ENCODE data around the gene IFNA4. TPM values are rescaled to one million over a fixed set of nuclear protein-coding genes. Genes with fewer than 3 reads are reported as not detected.
"Not testable (repeated sequence)": the region's sequence is repeated elsewhere in the genome, so short reads cannot be mapped to it uniquely, and the experiment has no call there.

The IFNA4 gene
- not detected in 2 replicates for polyA plus RNA-seq (2013)

DNA sequence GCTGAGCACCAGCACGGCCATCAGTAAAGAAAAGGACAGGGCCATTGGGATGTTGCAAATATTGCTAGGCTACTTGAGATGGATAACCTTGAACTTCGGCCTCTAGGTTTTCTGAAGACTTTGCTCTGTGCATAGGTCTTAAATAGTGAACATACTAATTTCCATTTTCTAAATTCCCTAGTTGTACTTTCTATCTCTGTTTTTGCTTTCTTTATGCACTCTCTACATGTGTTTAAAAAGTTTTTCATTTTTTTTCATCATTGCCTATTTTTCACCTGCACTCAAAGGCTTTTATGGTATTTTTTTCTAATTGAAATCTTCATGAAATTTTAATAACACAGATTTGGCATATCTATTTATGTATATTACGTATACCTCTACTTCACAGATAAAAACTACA, at the start of gene IFNA4:
Gene IFNA4, minus strand, starts transcription at position 101 of the 400 bp plus-strand sequence. Its CDS starts 56 bp downstream, at position 45.
- H3K9me3 ChIP-seq (ENCODE audit: insufficient read depth, low read depth, low read length); H4K91ac ChIP-seq (ENCODE audit: low read depth, low read length); H3K4me1 ChIP-seq (ENCODE audit: control insufficient read depth in 1 of 2, insufficient read depth in 2 of 2, low read length in 2 of 2); H3K27ac ChIP-seq (ENCODE audit: low read depth, low read length); H3K4me3 ChIP-seq (ENCODE audit: low read depth, low read length); H3K18ac ChIP-seq (ENCODE audit: low read length); H4K12ac ChIP-seq (ENCODE audit: low read depth, low read length); H3K4ac ChIP-seq (ENCODE audit: low read depth, low read length); H3K27me3 ChIP-seq (ENCODE audit: insufficient read depth, low read length); H3K79me2 ChIP-seq (ENCODE audit: control insufficient read depth, insufficient read depth, low read length, poor library complexity); H2BK12ac ChIP-seq (ENCODE audit: low read length); DNase-seq; H3K14ac ChIP-seq (ENCODE audit: low read length); H3K36me3 ChIP-seq (ENCODE audit: control insufficient read depth in 1 of 2, insufficient read depth in 2 of 2, low read length in 2 of 2); H2AFZ ChIP-seq (ENCODE audit: insufficient read depth, low read length, poor library complexity); H4K8ac ChIP-seq (ENCODE audit: low read depth, low read length); H2BK120ac ChIP-seq (ENCODE audit: insufficient read depth, low read length, poor library complexity); H3K9ac ChIP-seq (ENCODE audit: low read length); H3K4me2 ChIP-seq (ENCODE audit: low read length); H2BK5ac ChIP-seq (ENCODE audit: low read depth, low read length, poor library complexity); H3K23ac ChIP-seq (ENCODE audit: low read length); H2AK5ac ChIP-seq (ENCODE audit: low read length); H3K79me1 ChIP-seq (ENCODE audit: low read length): not testable (repeated sequence)
- no CpG with 5 or more reads among the region's 3 CpGs for WGBS (ENCODE audit: extremely low coverage, insufficient coverage, insufficient read length)

DNA sequence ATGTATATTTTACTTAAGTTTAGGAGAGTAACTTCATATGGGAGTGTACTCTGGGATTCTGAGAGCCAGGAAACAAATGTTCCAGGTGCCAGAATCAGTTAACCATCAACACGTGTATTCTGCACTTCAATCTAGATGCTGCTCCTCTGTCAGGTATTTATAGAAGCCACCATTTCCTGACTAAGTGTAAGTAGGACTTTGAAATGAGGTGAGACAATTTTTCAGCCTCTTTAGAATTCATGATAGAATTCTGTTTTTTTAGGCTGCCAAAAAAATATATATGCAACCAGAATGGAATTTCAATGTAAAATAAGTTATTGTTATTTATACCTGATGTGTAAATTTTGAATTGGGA, 49.0 kb upstream of the IFNA4 start:
- not testable (repeated sequence) for H3K9ac ChIP-seq (ENCODE audit: low read length); H4K91ac ChIP-seq (ENCODE audit: low read depth, low read length); H2BK5ac ChIP-seq (ENCODE audit: low read depth, low read length, poor library complexity); H3K4me1 ChIP-seq (ENCODE audit: control insufficient read depth in 1 of 2, insufficient read depth in 2 of 2, low read length in 2 of 2); H3K18ac ChIP-seq (ENCODE audit: low read length); H3K4me2 ChIP-seq (ENCODE audit: low read length); DNase-seq; H3K14ac ChIP-seq (ENCODE audit: low read length); H3K4me3 ChIP-seq (ENCODE audit: low read depth, low read length); H3K23ac ChIP-seq (ENCODE audit: low read length); H2BK120ac ChIP-seq (ENCODE audit: insufficient read depth, low read length, poor library complexity); H2AK5ac ChIP-seq (ENCODE audit: low read length); H3K36me3 ChIP-seq (ENCODE audit: control insufficient read depth in 1 of 2, insufficient read depth in 2 of 2, low read length in 2 of 2); H3K27me3 ChIP-seq (ENCODE audit: insufficient read depth, low read length); H2AFZ ChIP-seq (ENCODE audit: insufficient read depth, low read length, poor library complexity); H3K27ac ChIP-seq (ENCODE audit: low read depth, low read length); H4K12ac ChIP-seq (ENCODE audit: low read depth, low read length); H3K79me2 ChIP-seq (ENCODE audit: control insufficient read depth, insufficient read depth, low read length, poor library complexity); H2BK12ac ChIP-seq (ENCODE audit: low read length); H3K9me3 ChIP-seq (ENCODE audit: insufficient read depth, low read depth, low read length); H4K8ac ChIP-seq (ENCODE audit: low read depth, low read length); H3K79me1 ChIP-seq (ENCODE audit: low read length); H3K4ac ChIP-seq (ENCODE audit: low read depth, low read length)
- whole genome bisulfite sequencing (ENCODE audit: extremely low coverage, insufficient coverage, insufficient read length), result no CpG with 5 or more reads among the region's 1 CpG

DNA sequence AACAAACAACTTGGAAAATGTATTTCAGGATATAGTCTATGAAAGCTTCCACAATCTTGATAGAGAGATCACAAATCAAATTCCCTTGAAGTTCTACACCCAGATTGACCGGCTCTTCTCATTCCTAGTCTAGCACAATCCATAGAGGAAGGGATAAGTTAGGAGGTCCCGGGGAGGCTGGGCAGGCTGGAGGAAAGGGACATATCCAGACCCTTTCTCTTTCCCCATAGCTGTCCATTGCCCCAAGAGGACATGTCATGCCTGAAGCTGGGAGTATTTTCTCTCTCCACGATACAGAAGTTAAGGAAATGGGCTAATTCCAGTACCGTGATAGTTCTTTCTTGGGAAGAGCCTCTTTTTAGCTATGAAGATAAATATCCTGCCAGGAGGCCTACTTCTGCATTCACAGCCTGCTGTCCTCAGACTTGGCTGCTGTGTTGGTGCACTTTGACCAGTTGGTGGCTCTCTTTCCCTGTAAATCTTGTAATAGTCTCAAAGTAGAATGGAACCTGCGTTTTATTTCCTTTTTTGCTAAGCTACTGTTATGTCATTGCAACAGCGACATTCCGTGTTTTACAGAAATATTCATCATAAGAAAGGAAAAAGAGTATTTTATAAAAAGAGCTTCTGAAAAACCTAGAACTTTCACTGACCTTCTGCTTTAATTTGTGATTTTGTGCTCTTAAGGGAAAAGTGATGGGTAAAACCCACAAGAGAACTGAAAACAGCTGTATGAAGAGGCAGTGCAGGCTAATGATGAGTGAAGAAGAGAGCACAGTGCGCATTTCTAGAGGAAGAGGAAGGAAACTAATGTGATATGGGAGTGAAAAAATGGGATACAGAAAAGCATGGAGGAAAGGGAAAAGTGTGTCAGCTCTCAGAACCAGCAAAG, 48.3 kb upstream of the IFNA4 start:
- H2BK12ac ChIP-seq (ENCODE audit: low read length); H4K8ac ChIP-seq (ENCODE audit: low read depth, low read length); H4K91ac ChIP-seq (ENCODE audit: low read depth, low read length); H3K4me3 ChIP-seq (ENCODE audit: low read depth, low read length); H3K9ac ChIP-seq (ENCODE audit: low read length); H2BK5ac ChIP-seq (ENCODE audit: low read depth, low read length, poor library complexity); H3K23ac ChIP-seq (ENCODE audit: low read length); H3K36me3 ChIP-seq (ENCODE audit: control insufficient read depth in 1 of 2, insufficient read depth in 2 of 2, low read length in 2 of 2); H3K79me2 ChIP-seq (ENCODE audit: control insufficient read depth, insufficient read depth, low read length, poor library complexity); H3K18ac ChIP-seq (ENCODE audit: low read length); H3K27me3 ChIP-seq (ENCODE audit: insufficient read depth, low read length); H3K4me1 ChIP-seq (ENCODE audit: control insufficient read depth in 1 of 2, insufficient read depth in 2 of 2, low read length in 2 of 2); H3K79me1 ChIP-seq (ENCODE audit: low read length); H3K4me2 ChIP-seq (ENCODE audit: low read length); H3K14ac ChIP-seq (ENCODE audit: low read length); H3K4ac ChIP-seq (ENCODE audit: low read depth, low read length); H3K9me3 ChIP-seq (ENCODE audit: insufficient read depth, low read depth, low read length); H2AFZ ChIP-seq (ENCODE audit: insufficient read depth, low read length, poor library complexity); H3K27ac ChIP-seq (ENCODE audit: low read depth, low read length); H2BK120ac ChIP-seq (ENCODE audit: insufficient read depth, low read length, poor library complexity); H4K12ac ChIP-seq (ENCODE audit: low read depth, low read length); H2AK5ac ChIP-seq (ENCODE audit: low read length): not testable (repeated sequence)
- no CpG with 5 or more reads among the region's 8 CpGs for WGBS (ENCODE audit: extremely low coverage, insufficient coverage, insufficient read length)
- peak in 1 of 2 donors; percentile 58 for DNase-seq

DNA sequence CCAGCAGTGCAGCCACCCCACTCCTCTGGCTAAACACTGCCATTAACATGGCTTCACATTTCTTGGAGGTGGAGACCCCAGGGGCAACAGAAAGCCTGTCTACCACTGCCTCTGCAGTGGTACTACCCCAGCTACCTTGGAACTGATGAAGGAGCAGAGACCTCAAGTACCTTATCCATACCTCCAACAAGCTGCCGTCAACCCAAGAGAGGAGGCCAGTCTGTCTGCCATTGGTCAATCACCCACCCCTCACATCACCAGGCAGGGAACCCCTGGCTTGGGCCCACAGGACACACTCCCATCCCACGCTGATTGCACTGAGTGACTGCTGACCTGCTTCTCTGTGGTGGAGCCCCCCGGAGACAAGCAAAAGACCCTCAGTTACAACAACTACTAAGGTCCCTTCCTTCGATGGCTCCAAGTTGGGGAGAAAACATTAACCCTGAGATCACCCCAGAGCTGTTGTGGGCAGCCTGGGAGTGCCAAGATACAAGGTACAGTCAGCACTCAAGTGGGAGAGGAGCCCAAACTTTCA, 46.8 kb upstream of the IFNA4 start:
- no peak overlapping the region for H2BK12ac ChIP-seq (ENCODE audit: low read length)
- H3K36me3 ChIP-seq (ENCODE audit: control insufficient read depth in 1 of 2, insufficient read depth in 2 of 2, low read length in 2 of 2), result no peaks in the 10 kb centered on the region
- H3K9ac ChIP-seq (ENCODE audit: low read length), result no peak overlapping the region
- H2AK5ac ChIP-seq (ENCODE audit: low read length), result no peak overlapping the region
- H3K18ac ChIP-seq (ENCODE audit: low read length), result no peak overlapping the region
- no peaks in the 10 kb centered on the region for H3K27me3 ChIP-seq (ENCODE audit: insufficient read depth, low read length)
- no peaks in the 10 kb centered on the region for H3K79me2 ChIP-seq (ENCODE audit: control insufficient read depth, insufficient read depth, low read length, poor library complexity)
- H2BK120ac ChIP-seq (ENCODE audit: insufficient read depth, low read length, poor library complexity), result no peak overlapping the region
- no peak overlapping the region for H3K27ac ChIP-seq (ENCODE audit: low read depth, low read length)
- H3K4me3 ChIP-seq (ENCODE audit: low read depth, low read length), result no peak overlapping the region
- no peak overlapping the region for H2AFZ ChIP-seq (ENCODE audit: insufficient read depth, low read length, poor library complexity)
- no peak overlapping the region for H3K4ac ChIP-seq (ENCODE audit: low read depth, low read length)
- H3K23ac ChIP-seq (ENCODE audit: low read length), result no peak overlapping the region
- H3K79me1 ChIP-seq (ENCODE audit: low read length), result no peaks in the 10 kb centered on the region
- peaks cover 1% of the 10 kb centered on the region for H3K9me3 ChIP-seq (ENCODE audit: insufficient read depth, low read depth, low read length)
- no peak for DNase-seq
- H3K14ac ChIP-seq (ENCODE audit: low read length), result no peak overlapping the region
- no CpG with 5 or more reads among the region's 4 CpGs for WGBS (ENCODE audit: extremely low coverage, insufficient coverage, insufficient read length)
- no peak overlapping the region for H4K8ac ChIP-seq (ENCODE audit: low read depth, low read length)
- no peaks in the 10 kb centered on the region for H3K4me1 ChIP-seq (ENCODE audit: control insufficient read depth in 1 of 2, insufficient read depth in 2 of 2, low read length in 2 of 2)
- H4K12ac ChIP-seq (ENCODE audit: low read depth, low read length), result no peak overlapping the region
- H4K91ac ChIP-seq (ENCODE audit: low read depth, low read length), result no peak overlapping the region
- no peak overlapping the region for H2BK5ac ChIP-seq (ENCODE audit: low read depth, low read length, poor library complexity)
- no peak overlapping the region for H3K4me2 ChIP-seq (ENCODE audit: low read length)
